T-cell (primary cell): ENCODE measurements around the gene SLC7A7. TPM values are rescaled to one million over a fixed set of nuclear protein-coding genes. Genes with fewer than 3 reads are reported as not detected.

Experiments used
- ATAC-seq, 4 experiments: fragments of 200-7000 bp in 3 of 4; fragments of 150-1000 bp in 1 of 4; cut with Tn5 transposase; replicated peaks in 1 of 4; 1 replicate in 3 of 4; 2 replicates in 1 of 4; pipeline ENCODE4 v1.10.0; 2021; ENCODE audit warnings: moderate library complexity in 3 of 4, mild to moderate bottlenecking in 2 of 4, moderate number of reproducible peaks in 1 of 4
- CTCF ChIA-PET, 2 donors: fragments of 300-600 bp; sonication (Branson Sonifier 250); formaldehyde crosslinking; loops; one replicate each; lab custom pipeline; 2022; ENCODE audit warnings: antibody characterized with exemption in 2 of 2; lab: Charles Lee
- POLR2A ChIA-PET, 2 donors: fragments of 300-600 bp; sonication (Branson Sonifier 250); formaldehyde crosslinking; loops; one replicate each; lab custom pipeline; 2022; ENCODE audit warnings: antibody characterized with exemption in 2 of 2; lab: Charles Lee
- DNase-seq, 35 experiments: peaks; one replicate each; pipeline versions ENCODE4 v3.0.0 to v3.0.0-alpha.2; 2013 to 2023
- H3K27ac ChIP-seq: one replicate; pipeline ENCODE4 v1.5.1; 2013; ENCODE audit warnings: low read length
- H3K27me3 ChIP-seq, 2 experiments: replicated peaks in 1 of 2; 1 replicate in 1 of 2; 2 replicates in 1 of 2; pipeline versions ENCODE4 v1.6.1 to v1.7.0; 2013; ENCODE audit warnings: low read length in 1 of 2, mixed read lengths in 1 of 2; ENCODE audit not compliant: control insufficient read depth in 2 of 2, insufficient read depth in 2 of 2; ENCODE audit errors: extremely low read depth in 1 of 2
- H3K36me3 ChIP-seq, 2 donors: 1 replicate in 1 of 2; 2 replicates in 1 of 2; pipeline versions ENCODE4 v1.6.1 to v1.7.0; 2013; ENCODE audit warnings: low read length in 1 of 2; ENCODE audit not compliant: control insufficient read depth in 2 of 2, insufficient read depth in 1 of 2; ENCODE audit errors: extremely low read depth in 1 of 2
- H3K4me1 ChIP-seq, 2 experiments: 1 replicate in 1 of 2; 2 replicates in 1 of 2; pipeline versions ENCODE4 v1.6.1 to v1.7.0; 2013; ENCODE audit warnings: low read length in 2 of 2, mixed read lengths in 1 of 2; ENCODE audit not compliant: insufficient read depth in 2 of 2, control insufficient read depth in 1 of 2; ENCODE audit errors: extremely low read depth in 1 of 2
- H3K4me3 ChIP-seq, 2 donors: 1 replicate in 1 of 2; 2 replicates in 1 of 2; pipeline versions ENCODE4 v1.5.1 to v1.7.0; 2013; ENCODE audit warnings: mild to moderate bottlenecking in 2 of 2, low read length in 1 of 2, moderate library complexity in 1 of 2; ENCODE audit not compliant: control insufficient read depth in 1 of 2; ENCODE audit errors: extremely low read depth in 1 of 2
- H3K9me3 ChIP-seq: 2 replicates; pipeline ENCODE4 v1.7.0; 2013
- H3K27ac Mint-ChIP-seq, 2 donors: one replicate each; pipeline ENCODE4 v1.8.0; 2020 to 2021; ENCODE audit warnings: mild to moderate bottlenecking in 2 of 2, mixed read lengths in 2 of 2
- H3K27me3 Mint-ChIP-seq, 2 donors: one replicate each; pipeline ENCODE4 v1.8.0; 2021 to 2022; ENCODE audit warnings: mixed read lengths in 2 of 2
- H3K36me3 Mint-ChIP-seq: one replicate; pipeline ENCODE4 v1.8.0; 2021; ENCODE audit warnings: mixed read lengths
- H3K4me1 Mint-ChIP-seq, 3 donors: one replicate each; pipeline ENCODE4 v1.8.0; 2020 to 2022; ENCODE audit warnings: mixed read lengths in 3 of 3, mild to moderate bottlenecking in 1 of 3
- H3K4me3 Mint-ChIP-seq, 3 donors: one replicate each; pipeline ENCODE4 v1.8.0; 2020 to 2022; ENCODE audit warnings: mild to moderate bottlenecking in 3 of 3, mixed read lengths in 3 of 3, moderate library complexity in 3 of 3
- H3K9me3 Mint-ChIP-seq, 3 donors: one replicate each; pipeline ENCODE4 v1.8.0; 2020 to 2022; ENCODE audit warnings: mixed read lengths in 3 of 3
- WGBS: methylation state at CpG from one replicate; pipeline ENCODE4 v1.1.5; 2013; ENCODE audit warnings: missing lambda C conversion rate; ENCODE audit not compliant: insufficient coverage; 5-methylcytosine and 5-hydroxymethylcytosine counted together
- total RNA-seq, 35 experiments: library from RNA in 6 of 35; stranded (reverse) in 6 of 35; fragments of 120-200 nt in 1 of 35; gene quantifications; one replicate each; pipeline versions ENCODE4 v1.2.1 to v1.2.4 and lab custom pipeline; 2013 to 2026

Gene SLC7A7
- total RNA-seq, 5 donors from 2014 or later (not counting 1 experiment from before 2014, with no cell fraction given) = 0.75 to 1.8 (median 0.98) TPM; not detected in 1

DNA sequence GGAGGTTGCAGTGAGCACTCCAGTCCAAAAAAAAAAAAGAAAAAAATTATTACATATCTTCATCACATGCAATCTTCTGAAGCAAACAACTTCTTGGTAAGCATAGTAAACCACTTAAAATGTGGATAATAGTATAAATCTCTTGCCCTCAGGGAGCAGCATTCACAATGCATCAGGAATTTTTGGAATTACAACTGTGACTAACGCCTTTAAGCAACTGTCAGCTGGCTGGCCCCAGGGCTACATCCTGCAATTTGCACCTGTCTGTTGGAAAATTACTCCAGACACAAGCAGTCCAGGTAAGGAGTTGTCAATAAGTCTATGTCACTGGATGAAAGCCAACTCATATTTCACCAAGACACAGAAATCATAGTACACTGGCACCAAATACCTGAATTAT is 5.5 kb upstream of the SLC7A7 start:
- Histone ChIP-seq H3K4me3 (no peak overlapping the region), H3K9me3 (no peaks in the 10 kb centered on the region), H3K27ac (no peak overlapping the region), H3K4me1 (peaks cover 7 to 25% of the 10 kb centered on the region in 2 experiments), H3K36me3 (no peaks in the 10 kb centered on the region), H3K27me3 (peaks cover 0 to 45% of the 10 kb centered on the region in 2 experiments)
- ChIA-PET CTCF (interaction anchor here in 1 of 2 donors (0.6 kb wide), 1 partner anchor 110 kb away, joined by 3 read pairs; no protein-coding TSS in a partner anchor), POLR2A (no interaction called here)
- H3K27me3 Mint-ChIP-seq = peaks cover 6 to 13% of the 10 kb centered on the region in 2 donors
- ATAC-seq (no peak), DNase-seq (no peak)
- whole genome bisulfite sequencing = no CpG with 5 or more reads among the region's 1 CpG
- H3K4me3 Mint-ChIP-seq = no peak overlapping the region
- peaks cover 20 to 24% (median 21%) of the 10 kb centered on the region in 3 donors for H3K4me1 Mint-ChIP-seq
- H3K27ac Mint-ChIP-seq = no peak overlapping the region
- no peaks in the 10 kb centered on the region for H3K9me3 Mint-ChIP-seq
- no peaks in the 10 kb centered on the region for H3K36me3 Mint-ChIP-seq

DNA sequence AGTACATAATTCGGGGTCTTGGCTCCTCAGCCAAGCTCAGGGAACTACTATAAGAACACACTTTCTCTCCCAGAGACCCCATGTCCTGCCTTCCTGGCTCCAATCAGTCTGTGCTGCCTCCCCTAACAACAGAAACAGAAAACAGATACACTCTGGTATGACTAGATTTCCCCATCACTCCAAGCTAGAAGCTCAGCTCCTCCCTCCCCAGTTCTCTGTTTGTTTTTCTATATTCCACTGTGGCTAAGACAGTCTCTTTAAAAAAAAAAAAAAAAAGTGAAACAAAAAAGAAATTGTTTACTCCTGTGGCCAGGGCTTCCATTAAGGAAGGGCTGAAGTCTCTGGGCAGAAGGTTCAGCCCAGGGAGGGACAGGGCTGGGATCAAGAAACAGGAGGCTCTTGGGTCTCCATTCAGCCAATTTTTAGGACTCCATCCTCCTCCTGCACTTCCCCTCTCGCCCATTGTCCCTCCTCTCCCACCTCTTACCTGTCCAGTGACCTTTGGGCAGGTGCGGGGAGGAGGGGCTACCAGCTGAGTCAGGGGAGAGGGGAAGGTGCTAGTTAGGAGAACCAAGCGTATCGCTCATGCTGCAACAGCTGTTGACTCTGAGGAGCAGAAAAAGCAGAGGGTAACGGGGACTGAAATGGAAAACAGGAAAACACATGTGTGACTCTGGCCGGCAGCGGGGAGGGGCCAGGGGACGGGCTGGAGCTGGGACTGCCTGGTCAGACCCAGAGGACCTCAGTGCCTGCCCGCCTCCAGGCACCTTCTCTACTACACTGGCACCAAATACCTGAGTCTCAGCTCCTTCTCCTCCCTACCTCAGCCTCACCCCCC is 4.1 kb upstream of the SLC7A7 start:
- Mint-ChIP-seq H3K9me3 (no peaks in the 10 kb centered on the region), H3K27me3 (peaks cover 6 to 13% of the 10 kb centered on the region in 2 donors), H3K36me3 (no peaks in the 10 kb centered on the region), H3K27ac (no peak overlapping the region), H3K4me3 (no peak overlapping the region), H3K4me1 (peaks cover 21 to 26% (median 23%) of the 10 kb centered on the region in 3 donors)
- H3K9me3 ChIP-seq = no peaks in the 10 kb centered on the region
- H3K4me3 ChIP-seq = no peak overlapping the region
- 44% methylated on average over 8 of the region's 10 CpGs for WGBS
- ChIA-PET CTCF (interaction anchor here (0.6 to 1.2 kb wide), 4 partner anchors 22 to 167 kb away, joined by 3 to 5 read pairs (median 3); no protein-coding TSS in a partner anchor), POLR2A (no interaction called here)
- H3K4me1 ChIP-seq = peaks cover 4 to 24% of the 10 kb centered on the region in 2 experiments
- no peak for ATAC-seq
- no peak overlapping the region for H3K27ac ChIP-seq
- DNase-seq = no peak
- no peaks in the 10 kb centered on the region for H3K36me3 ChIP-seq
- peaks cover 0 to 42% of the 10 kb centered on the region in 2 experiments for H3K27me3 ChIP-seq

GRCh38 chr14:22814373-22814772 is 862 bp downstream of the SLC7A7 start:
- H3K4me1 ChIP-seq = peaks cover 4 to 10% of the 10 kb centered on the region in 2 experiments
- H3K4me1 Mint-ChIP-seq = peaks cover 11 to 18% (median 15%) of the 10 kb centered on the region in 3 donors

DNA sequence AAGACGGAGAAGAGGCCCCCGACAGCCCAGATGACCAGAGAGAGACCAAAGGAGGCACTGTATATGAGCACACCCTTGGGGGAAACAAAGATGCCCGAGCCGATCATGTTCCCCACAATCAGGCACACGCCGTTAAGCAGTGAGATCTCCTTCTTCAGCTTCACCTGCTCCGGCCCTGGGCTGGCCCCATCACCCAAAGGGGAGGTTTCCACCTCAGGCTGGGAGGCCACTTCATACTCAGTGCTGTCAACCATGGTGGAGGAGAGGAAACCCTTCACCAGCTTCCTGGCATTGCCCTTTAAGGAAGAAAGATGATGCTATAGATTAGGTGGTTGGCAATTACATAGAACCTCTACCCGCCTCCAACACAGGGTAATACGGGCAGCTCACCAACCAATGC is 2.1 kb downstream of the SLC7A7 start:
- peaks cover 11 to 18% (median 15%) of the 10 kb centered on the region in 3 donors for H3K4me1 Mint-ChIP-seq
- peaks cover 4 to 10% of the 10 kb centered on the region in 2 experiments for H3K4me1 ChIP-seq
- POLR2A ChIA-PET = interaction anchor here in 1 of 2 donors (0.6 kb wide), 1 partner anchor 107 kb away, joined by 3 read pairs; no protein-coding TSS in a partner anchor

More at GRCh38 chr14:22814373-22814772, 862 bp downstream of the SLC7A7 start:
- no peak for DNase-seq
- 89% methylated on average over 7 of the region's 7 CpGs for WGBS
- ATAC-seq = no peak
- Mint-ChIP-seq H3K27ac (no peak overlapping the region), H3K9me3 (no peaks in the 10 kb centered on the region), H3K36me3 (no peaks in the 10 kb centered on the region), H3K27me3 (peaks cover 0 to 4% of the 10 kb centered on the region in 2 donors), H3K4me3 (no peak overlapping the region)
- CTCF ChIA-PET = no interaction called here
- Histone ChIP-seq H3K27me3 (peaks cover 0 to 1% of the 10 kb centered on the region in 2 experiments), H3K9me3 (no peaks in the 10 kb centered on the region), H3K4me3 (no peak overlapping the region), H3K36me3 (no peaks in the 10 kb centered on the region), H3K27ac (no peak overlapping the region)
- POLR2A ChIA-PET = no interaction called here

DNA sequence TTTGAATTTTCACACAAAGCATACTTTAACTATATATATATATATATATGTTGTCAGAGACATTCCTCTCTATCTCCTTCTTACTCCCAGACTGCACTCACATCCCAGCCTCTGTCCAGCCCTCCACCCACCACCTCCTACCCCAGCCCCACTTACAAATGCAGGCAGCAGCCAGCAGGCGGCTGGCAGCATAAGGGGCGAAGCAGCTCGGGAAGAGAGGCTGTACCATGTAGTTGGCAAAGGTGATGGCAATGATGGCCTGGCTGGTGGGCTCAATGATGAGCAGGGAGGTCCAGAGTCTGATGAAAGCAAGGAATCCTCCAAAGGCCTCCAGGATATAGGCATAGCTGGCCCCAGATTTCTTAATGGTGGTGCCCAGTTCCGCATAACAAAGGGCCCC is 2.5 kb downstream of the SLC7A7 start:
- Histone ChIP-seq H3K9me3 (no peaks in the 10 kb centered on the region), H3K36me3 (no peaks in the 10 kb centered on the region), H3K27ac (no peak overlapping the region), H3K4me3 (no peak overlapping the region), H3K27me3 (no peaks in the 10 kb centered on the region), H3K4me1 (peaks cover 4 to 10% of the 10 kb centered on the region in 2 experiments)
- DNase-seq = no peak
- peaks cover 11 to 18% (median 15%) of the 10 kb centered on the region in 3 donors for H3K4me1 Mint-ChIP-seq
- no peak overlapping the region for H3K27ac Mint-ChIP-seq
- no peaks in the 10 kb centered on the region for H3K27me3 Mint-ChIP-seq
- ChIA-PET POLR2A (interaction anchor here in 1 of 2 donors (0.6 kb wide), 1 partner anchor 107 kb away, joined by 3 read pairs; no protein-coding TSS in a partner anchor), CTCF (interaction anchor here in 1 of 2 donors (1.1 kb wide), 1 partner anchor 42 kb away, joined by 10 read pairs; no protein-coding TSS in a partner anchor)
- WGBS = 86% methylated on average over 4 of the region's 4 CpGs
- no peaks in the 10 kb centered on the region for H3K36me3 Mint-ChIP-seq
- ATAC-seq = no peak
- no peaks in the 10 kb centered on the region for H3K9me3 Mint-ChIP-seq
- no peak overlapping the region for H3K4me3 Mint-ChIP-seq

More for the DNA sequence above, 2.1 kb downstream of the SLC7A7 start:
- ATAC-seq (no peak), DNase-seq (no peak)
- 89% methylated on average over 4 of the region's 9 CpGs for WGBS
- Mint-ChIP-seq H3K36me3 (no peaks in the 10 kb centered on the region), H3K27me3 (no peaks in the 10 kb centered on the region), H3K27ac (no peak overlapping the region), H3K4me3 (no peak overlapping the region), H3K9me3 (no peaks in the 10 kb centered on the region)
- CTCF ChIA-PET = interaction anchor here in 1 of 2 donors (1.1 kb wide), 1 partner anchor 41 kb away, joined by 10 read pairs; no protein-coding TSS in a partner anchor
- Histone ChIP-seq H3K27ac (no peak overlapping the region), H3K27me3 (no peaks in the 10 kb centered on the region), H3K9me3 (no peaks in the 10 kb centered on the region), H3K36me3 (no peaks in the 10 kb centered on the region), H3K4me3 (no peak overlapping the region)

DNA sequence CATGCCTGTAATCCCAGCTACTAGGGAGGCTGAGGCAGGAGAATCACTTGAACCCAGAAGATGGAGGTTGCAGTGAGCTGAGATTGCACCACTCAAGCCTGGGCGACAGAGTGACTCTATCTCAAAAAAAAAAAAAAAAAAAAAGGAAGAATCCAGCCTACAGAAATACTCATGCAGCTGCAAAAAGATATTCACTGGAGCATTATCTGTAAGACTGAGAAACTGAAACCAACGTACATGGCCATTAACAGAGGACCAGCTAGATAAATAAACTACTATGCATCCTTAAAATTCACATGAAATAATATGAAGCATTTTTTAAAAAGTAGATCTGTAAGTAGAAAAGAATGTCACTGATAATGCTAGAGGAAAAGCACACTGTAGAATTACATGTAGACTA is 3.5 kb downstream of the SLC7A7 start:
- POLR2A ChIA-PET = no interaction called here
- CTCF ChIA-PET = interaction anchor here in 1 of 2 donors (0.5 kb wide), 1 partner anchor 240 kb away, joined by 4 read pairs; no protein-coding TSS in a partner anchor
- Histone ChIP-seq H3K4me3 (no peak overlapping the region), H3K4me1 (peaks cover 4 to 10% of the 10 kb centered on the region in 2 experiments), H3K9me3 (no peaks in the 10 kb centered on the region), H3K36me3 (no peaks in the 10 kb centered on the region), H3K27me3 (no peaks in the 10 kb centered on the region), H3K27ac (no peak overlapping the region)
- H3K27me3 Mint-ChIP-seq = peaks cover 0 to 4% of the 10 kb centered on the region in 2 donors
- DNase-seq (no peak), ATAC-seq (no peak)
- H3K4me3 Mint-ChIP-seq = no peak overlapping the region
- no peak overlapping the region for H3K27ac Mint-ChIP-seq
- H3K9me3 Mint-ChIP-seq = no peaks in the 10 kb centered on the region
- 60% methylated on average over 1 of the region's 2 CpGs for WGBS
- H3K36me3 Mint-ChIP-seq = no peaks in the 10 kb centered on the region
- H3K4me1 Mint-ChIP-seq = peaks cover 11 to 18% (median 15%) of the 10 kb centered on the region in 3 donors
